HEK293 (cell line): ENCODE results near the gene YPEL1.

Source experiments
- CTCF ChIA-PET: fragments of 350-600 bp; formaldehyde crosslinking; extraction: SDS; loops from one replicate; lab custom pipeline; 2021; ENCODE audit warnings: antibody characterized with exemption; lab: Yijun Ruan, JAX
- POLR2A ChIA-PET: fragments of 300-600 bp; formaldehyde crosslinking; extraction: SDS; loops from one replicate; lab custom pipeline; 2020; ENCODE audit warnings: antibody characterized with exemption, inconsistent platforms; lab: Yijun Ruan, JAX
- H3K27ac ChIP-seq: fragments of 200-500 bp; sonication (Bioruptor generic); 2 replicates; pipeline ENCODE4 v1.5.1; 2014; ENCODE audit warnings: low read depth, low read length, control low read depth, inconsistent platforms; ENCODE audit errors: extremely low read depth
- H3K36me3 ChIP-seq, 2 experiments: fragments of 200-500 bp in 1 of 2; sonication (Bioruptor generic) in 1 of 2; 1 replicate in 1 of 2; 2 replicates in 1 of 2; pipeline ENCODE4 v1.5.1; 2014 to 2017; ENCODE audit warnings: inconsistent platforms in 2 of 2, low read length in 2 of 2; ENCODE audit not compliant: control insufficient read depth in 2 of 2, insufficient read depth in 1 of 2
- H3K4me1 ChIP-seq: fragments of 200-500 bp; sonication (Bioruptor generic); 2 replicates; pipeline ENCODE4 v1.5.1; 2014; ENCODE audit warnings: mild to moderate bottlenecking, low read length, inconsistent platforms; ENCODE audit not compliant: control insufficient read depth, insufficient read depth
- H3K4me3 ChIP-seq: 2 replicates; pipeline ENCODE4 v1.5.1; 2011; ENCODE audit warnings: low read depth, mild to moderate bottlenecking, control low read depth, low read length, moderate library complexity
- H3K9me3 ChIP-seq: fragments of 200-500 bp; sonication (Bioruptor generic); 2 replicates; pipeline ENCODE4 v1.5.1; 2014; ENCODE audit warnings: low read depth, low read length, inconsistent platforms; ENCODE audit not compliant: control insufficient read depth, insufficient read depth
- PRDM1 ChIP-seq: fragments of 450-650 bp; formaldehyde crosslinking; IDR thresholded peaks from 2 replicates; pipeline ENCODE4; 2016; ENCODE audit warnings: missing biosample characterization, missing genetic modification characterization
- SETDB1 ChIP-seq: IDR thresholded peaks from one replicate; pipeline ENCODE4 v1.6.1; 2017; ENCODE audit warnings: mild to moderate bottlenecking, low read length, moderate library complexity, mixed read lengths; ENCODE audit not compliant: insufficient read length
- ZBTB21 ChIP-seq: fragments of 450-650 bp; formaldehyde crosslinking; IDR thresholded peaks from 2 replicates; pipeline ENCODE4 v1.5.1; 2017; ENCODE audit warnings: missing biosample characterization, missing genetic modification characterization
- ZFHX2 ChIP-seq: fragments of 450-650 bp; formaldehyde crosslinking; conservative IDR thresholded peaks from 2 replicates; pipeline ENCODE4 v1.5.1; 2016; ENCODE audit warnings: missing biosample characterization, missing genetic modification characterization
- ZFP41 ChIP-seq: fragments of 450-650 bp; formaldehyde crosslinking; IDR thresholded peaks from 2 replicates; pipeline ENCODE4 v1.5.1; 2016; ENCODE audit warnings: missing biosample characterization, missing genetic modification characterization, borderline replicate concordance
- ZIC2 ChIP-seq: fragments of 450-650 bp; formaldehyde crosslinking; IDR thresholded peaks from 2 replicates; pipeline ENCODE4 v1.5.1; 2016; ENCODE audit warnings: missing biosample characterization, missing genetic modification characterization
- ZNF302 ChIP-seq: fragments of 450-650 bp; formaldehyde crosslinking; IDR thresholded peaks from 2 replicates; pipeline ENCODE4 v1.5.1; 2016; ENCODE audit warnings: missing biosample characterization, missing genetic modification characterization, low read depth
- ZNF391 ChIP-seq: fragments of 450-650 bp; formaldehyde crosslinking; IDR thresholded peaks from 2 replicates; pipeline ENCODE4 v1.5.1; 2016; ENCODE audit warnings: low read depth, missing biosample characterization, missing genetic modification characterization, borderline replicate concordance
- ZNF501 ChIP-seq: fragments of 450-650 bp; formaldehyde crosslinking; IDR thresholded peaks from 2 replicates; pipeline ENCODE4 v1.5.1; 2016; ENCODE audit warnings: missing biosample characterization, missing genetic modification characterization
- ZNF621 ChIP-seq: fragments of 450-650 bp; formaldehyde crosslinking; IDR thresholded peaks from 2 replicates; pipeline ENCODE4 v1.5.1; 2017; ENCODE audit warnings: missing biosample characterization, missing genetic modification characterization
- ZNF654 ChIP-seq: fragments of 450-650 bp; formaldehyde crosslinking; IDR thresholded peaks from 2 replicates; pipeline ENCODE4 v1.5.1; 2016; ENCODE audit warnings: low read depth, missing biosample characterization, missing genetic modification characterization
- ZNF830 ChIP-seq: fragments of 450-650 bp; IDR thresholded peaks from 2 replicates; pipeline ENCODE4 v1.5.0; 2018; ENCODE audit warnings: missing biosample characterization, missing genetic modification characterization, low read depth, mild to moderate bottlenecking, moderate library complexity
- TF ChIP-seq, protein P1 (sequence below): fragments of 450-650 bp; formaldehyde crosslinking; IDR thresholded peaks from 2 replicates; pipeline ENCODE4 v1.5.1; 2016; ENCODE audit warnings: missing biosample characterization, missing genetic modification characterization
- TF ChIP-seq, protein P2 (sequence below): fragments of 450-650 bp; formaldehyde crosslinking; optimal IDR thresholded peaks from 2 replicates; pipeline ENCODE3; 2016; ENCODE audit warnings: missing biosample characterization, mild to moderate bottlenecking, missing genetic modification characterization
- TF ChIP-seq, protein P3 (sequence below): fragments of 450-650 bp; formaldehyde crosslinking; IDR thresholded peaks from 2 replicates; pipeline ENCODE4 v1.5.1; 2016; ENCODE audit warnings: missing biosample characterization, missing genetic modification characterization
- TF ChIP-seq, protein P4 (sequence below): fragments of 450-650 bp; formaldehyde crosslinking; IDR thresholded peaks from 2 replicates; pipeline ENCODE4 v1.5.1; 2016; ENCODE audit warnings: missing biosample characterization, missing genetic modification characterization
- TF ChIP-seq, protein P5 (sequence below): fragments of 450-650 bp; formaldehyde crosslinking; IDR thresholded peaks from 2 replicates; pipeline ENCODE4 v1.5.1; 2016; ENCODE audit warnings: missing biosample characterization, missing genetic modification characterization
- TF ChIP-seq, protein P6 (sequence below): fragments of 450-650 bp; formaldehyde crosslinking; conservative IDR thresholded peaks from 2 replicates; pipeline ENCODE4 v1.5.1; 2016; ENCODE audit warnings: low read depth, missing biosample characterization, missing genetic modification characterization

The YPEL1 gene

DNA sequence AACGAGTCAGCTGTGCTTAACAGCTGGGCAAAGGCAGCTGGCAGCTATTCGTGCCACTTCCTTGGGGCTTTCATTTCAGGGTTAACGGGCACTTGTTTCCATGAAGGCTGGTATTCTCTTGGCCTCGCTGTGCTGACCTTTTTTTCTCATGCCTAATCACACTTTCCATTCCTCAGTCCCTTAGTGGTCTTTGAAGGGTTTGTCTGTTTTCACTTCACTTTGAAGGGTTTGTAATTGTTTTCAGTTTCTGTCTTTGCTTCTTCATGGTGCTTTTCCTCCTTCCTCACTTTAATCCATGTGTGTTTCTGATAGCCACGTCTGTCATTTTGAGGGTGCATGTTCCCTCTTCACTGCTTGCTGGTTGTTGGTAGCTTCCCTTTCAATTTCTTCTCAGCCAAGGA lies 45.2 kb downstream of the YPEL1 start:
- TF ChIP-seq, protein P1, sequence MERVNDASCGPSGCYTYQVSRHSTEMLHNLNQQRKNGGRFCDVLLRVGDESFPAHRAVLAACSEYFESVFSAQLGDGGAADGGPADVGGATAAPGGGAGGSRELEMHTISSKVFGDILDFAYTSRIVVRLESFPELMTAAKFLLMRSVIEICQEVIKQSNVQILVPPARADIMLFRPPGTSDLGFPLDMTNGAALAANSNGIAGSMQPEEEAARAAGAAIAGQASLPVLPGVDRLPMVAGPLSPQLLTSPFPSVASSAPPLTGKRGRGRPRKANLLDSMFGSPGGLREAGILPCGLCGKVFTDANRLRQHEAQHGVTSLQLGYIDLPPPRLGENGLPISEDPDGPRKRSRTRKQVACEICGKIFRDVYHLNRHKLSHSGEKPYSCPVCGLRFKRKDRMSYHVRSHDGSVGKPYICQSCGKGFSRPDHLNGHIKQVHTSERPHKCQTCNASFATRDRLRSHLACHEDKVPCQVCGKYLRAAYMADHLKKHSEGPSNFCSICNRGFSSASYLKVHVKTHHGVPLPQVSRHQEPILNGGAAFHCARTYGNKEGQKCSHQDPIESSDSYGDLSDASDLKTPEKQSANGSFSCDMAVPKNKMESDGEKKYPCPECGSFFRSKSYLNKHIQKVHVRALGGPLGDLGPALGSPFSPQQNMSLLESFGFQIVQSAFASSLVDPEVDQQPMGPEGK: no peak
- no peak for TF ChIP-seq ZBTB21 (tag by site-specific recombination)
- TF ChIP-seq, protein P2, sequence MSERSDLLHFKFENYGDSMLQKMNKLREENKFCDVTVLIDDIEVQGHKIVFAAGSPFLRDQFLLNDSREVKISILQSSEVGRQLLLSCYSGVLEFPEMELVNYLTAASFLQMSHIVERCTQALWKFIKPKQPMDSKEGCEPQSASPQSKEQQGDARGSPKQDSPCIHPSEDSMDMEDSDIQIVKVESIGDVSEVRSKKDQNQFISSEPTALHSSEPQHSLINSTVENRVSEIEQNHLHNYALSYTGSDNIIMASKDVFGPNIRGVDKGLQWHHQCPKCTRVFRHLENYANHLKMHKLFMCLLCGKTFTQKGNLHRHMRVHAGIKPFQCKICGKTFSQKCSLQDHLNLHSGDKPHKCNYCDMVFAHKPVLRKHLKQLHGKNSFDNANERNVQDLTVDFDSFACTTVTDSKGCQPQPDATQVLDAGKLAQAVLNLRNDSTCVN (tag by site-specific recombination): no peak
- TF ChIP-seq PRDM1: peak; percentile 57; the same call in 1 of the 2 replicates
- TF ChIP-seq, protein P3, sequence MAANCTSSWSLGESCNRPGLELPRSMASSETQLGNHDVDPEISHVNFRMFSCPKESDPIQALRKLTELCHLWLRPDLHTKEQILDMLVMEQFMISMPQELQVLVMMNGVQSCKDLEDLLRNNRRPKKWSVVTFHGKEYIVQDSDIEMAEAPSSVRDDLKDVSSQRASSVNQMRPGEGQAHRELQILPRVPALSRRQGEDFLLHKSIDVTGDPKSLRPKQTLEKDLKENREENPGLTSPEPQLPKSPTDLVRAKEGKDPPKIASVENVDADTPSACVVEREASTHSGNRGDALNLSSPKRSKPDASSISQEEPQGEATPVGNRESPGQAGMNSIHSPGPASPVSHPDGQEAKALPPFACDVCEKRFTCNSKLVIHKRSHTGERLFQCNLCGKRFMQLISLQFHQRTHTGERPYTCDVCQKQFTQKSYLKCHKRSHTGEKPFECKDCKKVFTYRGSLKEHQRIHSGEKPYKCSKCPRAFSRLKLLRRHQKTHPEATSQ (tag by site-specific recombination): no peak
- no peak for TF ChIP-seq ZNF302 (tag by site-specific recombination)
- TF ChIP-seq, protein P4, sequence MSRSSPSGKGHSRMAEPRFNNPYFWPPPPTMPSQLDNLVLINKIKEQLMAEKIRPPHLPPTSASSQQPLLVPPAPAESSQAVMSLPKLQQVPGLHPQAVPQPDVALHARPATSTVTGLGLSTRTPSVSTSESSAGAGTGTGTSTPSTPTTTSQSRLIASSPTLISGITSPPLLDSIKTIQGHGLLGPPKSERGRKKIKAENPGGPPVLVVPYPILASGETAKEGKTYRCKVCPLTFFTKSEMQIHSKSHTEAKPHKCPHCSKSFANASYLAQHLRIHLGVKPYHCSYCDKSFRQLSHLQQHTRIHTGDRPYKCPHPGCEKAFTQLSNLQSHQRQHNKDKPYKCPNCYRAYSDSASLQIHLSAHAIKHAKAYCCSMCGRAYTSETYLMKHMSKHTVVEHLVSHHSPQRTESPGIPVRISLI (tag by site-specific recombination): no peak
- TF ChIP-seq SETDB1: no peak
- H3K4me1 ChIP-seq: no peaks in the 10 kb centered on the region
- H3K4me3 ChIP-seq: no peak overlapping the region
- ChIA-PET CTCF (interaction anchor here (0.6 kb wide), 1 partner anchor 19 kb away, joined by 3 read pairs; no protein-coding TSS in a partner anchor), POLR2A (no interaction called here)
- no peak overlapping the region for H3K27ac ChIP-seq
- H3K9me3 ChIP-seq: no peaks in the 10 kb centered on the region
- peaks cover 0 to 78% of the 10 kb centered on the region in 2 experiments; a peak in 2 of 3 replicates for H3K36me3 ChIP-seq

DNA sequence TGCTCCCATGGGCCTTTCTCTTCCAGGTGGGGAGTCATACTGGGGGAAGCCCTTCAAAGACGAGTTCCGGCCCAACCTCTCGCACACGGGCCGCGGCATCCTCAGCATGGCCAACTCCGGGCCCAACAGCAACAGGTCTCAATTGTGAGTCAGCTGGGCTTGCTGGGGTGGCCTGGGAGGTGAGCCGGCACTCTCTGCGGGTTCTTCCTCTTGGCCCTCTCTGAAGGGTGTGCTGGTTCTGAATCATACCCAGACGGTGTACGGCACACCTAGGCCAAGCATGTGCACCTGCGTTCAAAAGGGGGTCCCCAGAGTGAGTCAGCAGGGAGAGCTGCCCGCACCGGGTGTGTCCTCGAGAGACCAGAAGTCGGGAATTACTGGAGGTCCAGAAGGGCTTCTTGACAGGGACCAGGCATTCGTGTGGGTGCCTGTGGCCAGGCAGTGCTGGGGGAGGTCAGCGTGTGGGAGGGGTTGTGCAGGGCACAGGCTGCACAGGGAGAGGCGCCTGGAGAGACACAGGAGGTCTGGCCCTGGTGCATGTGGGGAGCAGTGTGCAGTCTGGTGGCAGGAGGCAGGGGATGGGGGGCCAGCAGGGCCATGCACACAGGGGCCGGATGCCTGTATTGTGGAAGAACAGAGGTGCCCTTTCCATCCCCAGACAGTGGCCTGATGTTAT lies 46.8 kb downstream of the YPEL1 start:
- CTCF ChIA-PET: no interaction called here
- POLR2A ChIA-PET: no interaction called here
- no peaks in the 10 kb centered on the region for H3K9me3 ChIP-seq
- no peak overlapping the region for H3K27ac ChIP-seq
- H3K4me3 ChIP-seq: no peak overlapping the region
- H3K36me3 ChIP-seq: peaks cover 0 to 73% of the 10 kb centered on the region in 2 experiments; a peak in 2 of 3 replicates
- no peaks in the 10 kb centered on the region for H3K4me1 ChIP-seq
- TF ChIP-seq ZNF501 (tag by site-specific recombination) (no peak), ZIC2 (tag by site-specific recombination) (peak; percentile 19; the same call in 1 of the 2 replicates), ZNF654 (no peak), ZFP41 (tag by site-specific recombination) (no peak), ZNF621 (tag by site-specific recombination) (no peak), ZFHX2 (tag by site-specific recombination) (peak; percentile 59), ZNF391 (tag by site-specific recombination) (no peak), ZNF830 (tag by site-specific recombination) (no peak)
- TF ChIP-seq, protein P5, sequence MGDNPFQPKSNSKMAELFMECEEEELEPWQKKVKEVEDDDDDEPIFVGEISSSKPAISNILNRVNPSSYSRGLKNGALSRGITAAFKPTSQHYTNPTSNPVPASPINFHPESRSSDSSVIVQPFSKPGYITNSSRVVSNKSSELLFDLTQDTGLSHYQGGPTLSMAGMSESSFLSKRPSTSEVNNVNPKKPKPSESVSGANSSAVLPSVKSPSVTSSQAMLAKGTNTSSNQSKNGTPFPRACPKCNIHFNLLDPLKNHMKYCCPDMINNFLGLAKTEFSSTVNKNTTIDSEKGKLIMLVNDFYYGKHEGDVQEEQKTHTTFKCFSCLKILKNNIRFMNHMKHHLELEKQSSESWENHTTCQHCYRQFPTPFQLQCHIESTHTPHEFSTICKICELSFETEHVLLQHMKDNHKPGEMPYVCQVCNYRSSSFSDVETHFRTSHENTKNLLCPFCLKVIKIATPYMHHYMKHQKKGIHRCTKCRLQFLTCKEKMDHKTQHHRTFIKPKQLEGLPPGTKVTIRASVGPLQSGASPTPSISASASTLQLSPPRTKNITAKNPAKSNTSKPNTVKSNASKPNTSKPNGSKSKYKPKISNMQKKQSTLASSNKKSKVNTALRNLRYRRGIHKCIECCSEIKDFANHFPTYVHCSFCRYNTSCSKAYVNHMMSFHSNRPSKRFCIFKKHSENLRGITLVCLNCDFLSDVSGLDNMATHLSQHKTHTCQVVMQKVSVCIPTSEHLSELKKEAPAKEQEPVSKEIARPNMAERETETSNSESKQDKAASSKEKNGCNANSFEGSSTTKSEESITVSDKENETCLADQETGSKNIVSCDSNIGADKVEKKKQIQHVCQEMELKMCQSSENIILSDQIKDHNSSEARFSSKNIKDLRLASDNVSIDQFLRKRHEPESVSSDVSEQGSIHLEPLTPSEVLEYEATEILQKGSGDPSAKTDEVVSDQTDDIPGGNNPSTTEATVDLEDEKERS (tag by site-specific recombination): no peak
- TF ChIP-seq, protein P6, sequence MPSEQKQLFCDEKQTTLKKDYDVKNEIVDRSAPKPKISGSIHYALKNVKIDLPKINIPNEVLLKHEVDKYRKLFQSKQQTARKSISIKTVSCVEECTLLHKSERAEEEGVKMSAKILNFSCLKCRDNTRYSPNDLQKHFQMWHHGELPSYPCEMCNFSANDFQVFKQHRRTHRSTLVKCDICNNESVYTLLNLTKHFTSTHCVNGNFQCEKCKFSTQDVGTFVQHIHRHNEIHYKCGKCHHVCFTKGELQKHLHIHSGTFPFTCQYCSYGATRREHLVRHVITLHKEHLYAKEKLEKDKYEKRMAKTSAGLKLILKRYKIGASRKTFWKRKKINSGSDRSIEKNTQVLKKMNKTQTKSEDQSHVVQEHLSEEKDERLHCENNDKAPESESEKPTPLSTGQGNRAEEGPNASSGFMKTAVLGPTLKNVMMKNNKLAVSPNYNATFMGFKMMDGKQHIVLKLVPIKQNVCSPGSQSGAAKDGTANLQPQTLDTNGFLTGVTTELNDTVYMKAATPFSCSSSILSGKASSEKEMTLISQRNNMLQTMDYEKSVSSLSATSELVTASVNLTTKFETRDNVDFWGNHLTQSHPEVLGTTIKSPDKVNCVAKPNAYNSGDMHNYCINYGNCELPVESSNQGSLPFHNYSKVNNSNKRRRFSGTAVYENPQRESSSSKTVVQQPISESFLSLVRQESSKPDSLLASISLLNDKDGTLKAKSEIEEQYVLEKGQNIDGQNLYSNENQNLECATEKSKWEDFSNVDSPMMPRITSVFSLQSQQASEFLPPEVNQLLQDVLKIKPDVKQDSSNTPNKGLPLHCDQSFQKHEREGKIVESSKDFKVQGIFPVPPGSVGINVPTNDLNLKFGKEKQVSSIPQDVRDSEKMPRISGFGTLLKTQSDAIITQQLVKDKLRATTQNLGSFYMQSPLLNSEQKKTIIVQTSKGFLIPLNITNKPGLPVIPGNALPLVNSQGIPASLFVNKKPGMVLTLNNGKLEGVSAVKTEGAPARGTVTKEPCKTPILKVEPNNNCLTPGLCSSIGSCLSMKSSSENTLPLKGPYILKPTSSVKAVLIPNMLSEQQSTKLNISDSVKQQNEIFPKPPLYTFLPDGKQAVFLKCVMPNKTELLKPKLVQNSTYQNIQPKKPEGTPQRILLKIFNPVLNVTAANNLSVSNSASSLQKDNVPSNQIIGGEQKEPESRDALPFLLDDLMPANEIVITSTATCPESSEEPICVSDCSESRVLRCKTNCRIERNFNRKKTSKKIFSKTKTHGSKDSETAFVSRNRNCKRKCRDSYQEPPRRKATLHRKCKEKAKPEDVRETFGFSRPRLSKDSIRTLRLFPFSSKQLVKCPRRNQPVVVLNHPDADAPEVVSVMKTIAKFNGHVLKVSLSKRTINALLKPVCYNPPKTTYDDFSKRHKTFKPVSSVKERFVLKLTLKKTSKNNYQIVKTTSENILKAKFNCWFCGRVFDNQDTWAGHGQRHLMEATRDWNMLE (tag by site-specific recombination): no peak
